Upper lobe of right lung (tissue), 1 donor: Measurements from ENCODE around the gene P2RY6. TPM values are rescaled to one million over a fixed set of nuclear protein-coding genes. Genes with fewer than 3 reads are reported as not detected.

ENCODE experiments used
- ATAC-seq: fragments of 200-7000 bp; cut with Tn5 transposase; one replicate; pipeline ENCODE4 v1.9.1; 2020; ENCODE audit warnings: mild to moderate bottlenecking, moderate library complexity
- DNase-seq: peaks from one replicate; pipeline ENCODE4 v3.0.0-alpha.2; 2020
- H3K27ac ChIP-seq: fragments of 200-600 bp; one replicate; pipeline ENCODE4 v1.8.0; 2022
- H3K27me3 ChIP-seq: fragments of 200-600 bp; one replicate; pipeline ENCODE4 v1.8.0; 2022; ENCODE audit warnings: mild to moderate bottlenecking
- H3K36me3 ChIP-seq: fragments of 200-600 bp; one replicate; pipeline ENCODE4 v1.8.0; 2022
- H3K4me1 ChIP-seq: fragments of 200-600 bp; one replicate; pipeline ENCODE4 v1.8.0; 2022
- H3K4me3 ChIP-seq: fragments of 200-600 bp; one replicate; pipeline ENCODE4 v1.8.0; 2022; ENCODE audit warnings: mild to moderate bottlenecking
- H3K9me3 ChIP-seq: fragments of 200-600 bp; one replicate; pipeline ENCODE4 v1.8.0; 2022
- CTCF ChIP-seq: fragments of 200-600 bp; IDR thresholded peaks from one replicate; pipeline ENCODE4 v1.8.0; 2022; ENCODE audit warnings: antibody characterized with exemption
- intact Hi-C: fragments of 100-400 bp; cut with DNase I; formaldehyde crosslinking; loops from one replicate; pipeline ENCODE4 v1.11.0; 2022
- total RNA-seq: library from RNA; stranded (reverse); fragmentation: NEBNext Ultra II Directional; extraction: Animal tissue kit (Norgen Biotek cat#: 25700); gene quantifications from one replicate; pipeline ENCODE4 v1.2.1, GENCODE V29; 2021
- donor health status: DM: no; HTN: yes; CAD: no; lungs with severe emphysema.

Gene P2RY6
- total RNA-seq, 1 donor from 2014 or later, result 3.2 TPM

GRCh38 chr11:73312036-73312435 is 39.9 kb downstream of the P2RY6 start:
- no peak for TF ChIP-seq CTCF
- intact Hi-C loops, result no loop called here
- Histone ChIP-seq H3K27me3 (no peaks in the 10 kb centered on the region), H3K27ac (peak overlapping the region; percentile 58), H3K36me3 (no peaks in the 10 kb centered on the region), H3K4me1 (peaks cover 73% of the 10 kb centered on the region), H3K4me3 (peak overlapping the region; percentile 76), H3K9me3 (no peaks in the 10 kb centered on the region)
- DNase-seq (no peak), ATAC-seq (no peak)

- Histone ChIP-seq H3K4me1 (peaks cover 80% of the 10 kb centered on the region), H3K36me3 (no peaks in the 10 kb centered on the region), H3K9me3 (no peaks in the 10 kb centered on the region), H3K4me3 (peak overlapping the region; percentile 76), H3K27me3 (no peaks in the 10 kb centered on the region), H3K27ac (peak overlapping the region; percentile 58)
- intact Hi-C loops, result no loop called here
- no peak for TF ChIP-seq CTCF
- ATAC-seq, result no peak
- no peak for DNase-seq
Observed at GRCh38 chr11:73312851-73313327, 40.8 kb downstream of the P2RY6 start.

- Histone ChIP-seq H3K27me3 (no peaks in the 10 kb centered on the region), H3K9me3 (no peaks in the 10 kb centered on the region), H3K4me1 (peaks cover 87% of the 10 kb centered on the region), H3K4me3 (peak overlapping the region; percentile 76), H3K27ac (peak overlapping the region; percentile 58), H3K36me3 (no peaks in the 10 kb centered on the region)
- DNase-seq, result no peak
- no peak for TF ChIP-seq CTCF
- ATAC-seq, result no peak
- intact Hi-C loops, result no loop called here
Observed at GRCh38 chr11:73313652-73314051, 41.5 kb downstream of the P2RY6 start.

- Histone ChIP-seq H3K4me1 (peaks cover 93% of the 10 kb centered on the region), H3K27ac (peak overlapping the region; percentile 58), H3K36me3 (no peaks in the 10 kb centered on the region), H3K4me3 (peak overlapping the region; percentile 76), H3K9me3 (no peaks in the 10 kb centered on the region), H3K27me3 (no peaks in the 10 kb centered on the region)
- intact Hi-C loops, result no loop called here
- ATAC-seq, result peak; percentile 70
- peak; percentile 80 for DNase-seq
- TF ChIP-seq CTCF, result no peak
Observed at GRCh38 chr11:73314117-73314961, 42.2 kb downstream of the P2RY6 start.

GRCh38 chr11:73315293-73316020 is 43.3 kb downstream of the P2RY6 start:
- ATAC-seq, result no peak
- Histone ChIP-seq H3K4me3 (peak overlapping the region; percentile 76), H3K27ac (peak overlapping the region; percentile 58), H3K9me3 (no peaks in the 10 kb centered on the region), H3K36me3 (no peaks in the 10 kb centered on the region), H3K4me1 (peaks cover 94% of the 10 kb centered on the region), H3K27me3 (no peaks in the 10 kb centered on the region)
- no peak for TF ChIP-seq CTCF
- no peak for DNase-seq
- intact Hi-C loops, result no loop called here
